Measurements from ENCODE around the gene DYNC1I1.
A peak's percentile ranks its signal among the peaks of the same experiment; 100 is the strongest.

The DYNC1I1 gene

GRCh38 chr7:95874541-95875265 is 102.3 kb downstream of the DYNC1I1 start:
- no peak for TF ChIP-seq CTCF (conservative IDR thresholded peaks at IDR 0.05)
- H3K27ac ChIP-seq = no peak overlapping the region

DNA sequence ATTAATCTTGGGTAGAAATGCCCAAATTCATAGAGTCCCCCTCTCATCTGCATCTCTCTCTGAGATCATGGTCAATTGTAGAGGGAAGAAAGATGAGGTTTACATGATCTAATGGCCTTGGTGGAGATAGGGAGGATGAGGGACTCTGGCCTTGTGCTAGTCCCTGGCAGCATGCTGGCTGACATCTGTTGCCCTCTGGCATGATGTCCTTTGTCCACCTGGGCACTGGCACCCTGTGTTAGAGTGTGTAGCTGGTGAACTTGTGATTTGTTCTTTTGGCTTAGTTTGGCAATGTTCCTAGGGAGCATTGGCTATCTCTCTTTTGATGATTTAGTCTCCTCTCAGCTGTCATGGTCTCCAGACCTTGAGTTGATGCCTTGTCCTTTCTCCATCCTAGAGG is 103.2 kb downstream of the DYNC1I1 start:
- no peak for TF ChIP-seq CTCF (conservative IDR thresholded peaks at IDR 0.05)
- no peak overlapping the region for H3K27ac ChIP-seq

GRCh38 chr7:95878677-95879076 is 106.3 kb downstream of the DYNC1I1 start:
- H3K27ac ChIP-seq = no peak overlapping the region
- no peak for TF ChIP-seq CTCF (conservative IDR thresholded peaks at IDR 0.05)

DNA sequence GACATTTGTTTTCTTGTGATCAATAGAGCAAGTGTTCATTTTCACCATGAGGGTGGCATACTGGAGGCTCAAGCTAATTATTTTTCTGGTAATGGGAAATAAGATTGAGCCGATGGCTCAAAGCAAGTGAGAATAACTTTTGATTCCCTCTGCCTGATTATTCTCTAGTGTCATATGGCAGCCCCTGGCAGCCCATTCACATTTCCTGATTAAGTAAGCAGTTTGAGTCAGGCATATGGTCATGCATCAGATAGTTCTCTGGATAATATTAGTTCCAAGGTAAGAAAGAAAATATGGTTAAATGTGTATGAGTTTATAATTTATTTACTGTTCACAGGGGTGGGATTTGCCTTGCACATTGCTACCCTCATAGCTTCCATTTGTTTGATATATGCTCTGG is 109.2 kb downstream of the DYNC1I1 start:
- TF ChIP-seq CTCF (conservative IDR thresholded peaks at IDR 0.05) = no peak
- H3K27ac ChIP-seq = no peak overlapping the region

GRCh38 chr7:95883217-95883616 is 110.9 kb downstream of the DYNC1I1 start:
- H3K27ac ChIP-seq = no peak overlapping the region
- no peak for TF ChIP-seq CTCF (conservative IDR thresholded peaks at IDR 0.05)

- peak overlapping the region; percentile 4; the same call in 1 of the 2 replicates for H3K27ac ChIP-seq
- TF ChIP-seq CTCF (conservative IDR thresholded peaks at IDR 0.05) = no peak
Observed at GRCh38 chr7:95886501-95887090, 114.2 kb downstream of the DYNC1I1 start.

DNA sequence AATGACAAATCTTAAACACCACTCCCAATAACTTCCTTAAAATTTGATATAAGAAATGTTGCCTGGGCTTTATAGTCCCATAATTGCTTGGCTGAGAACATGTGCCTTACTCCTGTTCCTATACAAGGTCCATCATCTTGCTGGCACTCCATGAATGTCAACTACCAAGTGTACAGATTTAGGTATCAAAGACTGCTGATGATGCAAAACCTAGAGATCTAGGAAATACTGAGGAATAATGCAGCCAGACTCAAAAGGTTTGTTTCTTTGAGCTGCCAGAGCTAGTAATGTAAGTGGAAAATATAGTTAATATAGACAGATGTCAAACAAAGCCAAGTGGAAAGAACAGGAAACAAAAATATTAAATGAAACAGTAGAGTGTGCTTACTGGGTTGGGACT is 121.1 kb downstream of the DYNC1I1 start:
- no peak overlapping the region for H3K27ac ChIP-seq

More for the DNA sequence above, 121.1 kb downstream of the DYNC1I1 start:
- TF ChIP-seq CTCF (conservative IDR thresholded peaks at IDR 0.05) = no peak
